CD4-positive, alpha-beta T cell treated with Interleukin-6 for 4 hours (primary cell): ENCODE measurements around the gene ZNF511.
"Not testable (repeated sequence)": the region's sequence is repeated elsewhere in the genome, so short reads cannot be mapped to it uniquely, and the experiment has no call there.

ENCODE experiments used
- DNase-seq: peaks from one replicate; pipeline ENCODE4 v3.0.0-alpha.2; 2020; ENCODE audit warnings: mixed read lengths

Gene ZNF511

GRCh38 chr10:133316732-133317131 is 8.0 kb downstream of the ZNF511 start:
- DNase-seq: no peak

GRCh38 chr10:133318494-133319127 is 9.9 kb downstream of the ZNF511 start:
- peak; percentile 77 for DNase-seq

- DNase-seq: not testable (repeated sequence)
Measured at GRCh38 chr10:133320852-133321422, 12.2 kb downstream of the ZNF511 start.

GRCh38 chr10:133322064-133322709 is 13.5 kb downstream of the ZNF511 start:
- not testable (repeated sequence) for DNase-seq

GRCh38 chr10:133324198-133324792 is 15.6 kb downstream of the ZNF511 start:
- DNase-seq: peak; percentile 68

- no peak for DNase-seq
Measured at GRCh38 chr10:133324857-133325260, 16.1 kb downstream of the ZNF511 start.

- DNase-seq: peak; percentile 46
Measured at GRCh38 chr10:133325440-133326222, 16.9 kb downstream of the ZNF511 start.

GRCh38 chr10:133326223-133326551 is 17.5 kb downstream of the ZNF511 start:
- DNase-seq: no peak

GRCh38 chr10:133326745-133327650 is 18.3 kb downstream of the ZNF511 start:
- no peak for DNase-seq

GRCh38 chr10:133327651-133328357 is 19.1 kb downstream of the ZNF511 start:
- no peak for DNase-seq

GRCh38 chr10:133328358-133329343 is 19.9 kb downstream of the ZNF511 start:
- no peak for DNase-seq

GRCh38 chr10:133329491-133330202 is 20.9 kb downstream of the ZNF511 start:
- peak; percentile 94 for DNase-seq

GRCh38 chr10:133332936-133333699 is 24.4 kb downstream of the ZNF511 start:
- DNase-seq: no peak

GRCh38 chr10:133334503-133335245 is 26.0 kb downstream of the ZNF511 start:
- DNase-seq: peak; percentile 57

GRCh38 chr10:133335246-133336117 is 26.8 kb downstream of the ZNF511 start:
- peak; percentile 81 for DNase-seq

- peak; percentile 17 for DNase-seq
Measured at GRCh38 chr10:133336118-133336576, 27.4 kb downstream of the ZNF511 start.
